ENCODE data around the gene BPIFB1.

BPIFB1 gene

GRCh38 chr20:33284937-33285336, 1.9 kb downstream of the BPIFB1 start:
- H3K9me3 ChIP-seq (ENCODE audit: control insufficient read depth, low read length): no peaks in the 10 kb centered on the region
- H3K4me1 ChIP-seq (ENCODE audit: control insufficient read depth, insufficient read depth, low read length): peaks cover 30% of the 10 kb centered on the region
- no peak overlapping the region for H3K9ac ChIP-seq (ENCODE audit: low read length)
- no peaks in the 10 kb centered on the region for H3K36me3 ChIP-seq (ENCODE audit: control insufficient read depth, insufficient read depth, low read length)
- no peaks in the 10 kb centered on the region for H3K27me3 ChIP-seq (ENCODE audit: control insufficient read depth, insufficient read depth, low read length)
- H3K4me3 ChIP-seq (ENCODE audit: low read length): no peak overlapping the region

DNA sequence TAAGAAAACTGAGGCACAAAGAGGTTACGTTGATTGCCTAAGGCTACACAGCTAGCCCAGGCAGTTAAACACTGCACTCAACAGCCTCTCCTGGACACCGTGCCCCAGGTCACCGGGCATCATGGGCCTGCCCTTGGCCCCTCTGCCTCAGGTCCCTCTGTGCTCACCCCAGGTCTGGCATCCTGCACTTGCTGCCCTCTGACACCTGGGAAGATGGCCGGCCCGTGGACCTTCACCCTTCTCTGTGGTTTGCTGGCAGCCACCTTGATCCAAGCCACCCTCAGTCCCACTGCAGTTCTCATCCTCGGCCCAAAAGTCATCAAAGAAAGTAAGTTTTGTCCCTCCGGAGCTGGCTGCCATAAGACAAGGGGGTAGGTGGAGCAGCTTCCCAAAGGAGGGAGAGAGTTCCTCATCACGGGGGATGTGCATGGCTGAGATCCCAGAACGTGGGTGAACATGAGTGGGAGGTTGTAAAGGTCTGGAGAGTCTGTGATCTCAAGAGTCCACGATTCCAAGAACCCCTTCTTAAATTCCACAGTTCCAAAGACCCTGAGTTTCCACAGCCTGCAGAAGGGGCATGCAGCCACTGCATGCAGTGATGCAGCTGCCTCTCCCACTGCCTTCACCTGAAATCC, 3.0 kb downstream of the BPIFB1 start:
- H3K9me3 ChIP-seq (ENCODE audit: control insufficient read depth, low read length): no peaks in the 10 kb centered on the region
- H3K4me1 ChIP-seq (ENCODE audit: control insufficient read depth, insufficient read depth, low read length): peaks cover 22% of the 10 kb centered on the region
- no peaks in the 10 kb centered on the region for H3K27me3 ChIP-seq (ENCODE audit: control insufficient read depth, insufficient read depth, low read length)

GRCh38 chr20:33287884-33288283, 4.9 kb downstream of the BPIFB1 start:
- no peak overlapping the region for H3K4me3 ChIP-seq (ENCODE audit: low read length)
- no peaks in the 10 kb centered on the region for H3K36me3 ChIP-seq (ENCODE audit: control insufficient read depth, insufficient read depth, low read length)
- no peaks in the 10 kb centered on the region for H3K9me3 ChIP-seq (ENCODE audit: control insufficient read depth, low read length)
- H3K4me1 ChIP-seq (ENCODE audit: control insufficient read depth, insufficient read depth, low read length): peaks cover 7% of the 10 kb centered on the region
- no peak overlapping the region for H3K9ac ChIP-seq (ENCODE audit: low read length)
- no peaks in the 10 kb centered on the region for H3K27me3 ChIP-seq (ENCODE audit: control insufficient read depth, insufficient read depth, low read length)

More for the DNA sequence above, 3.0 kb downstream of the BPIFB1 start:
- H3K36me3 ChIP-seq (ENCODE audit: control insufficient read depth, insufficient read depth, low read length): no peaks in the 10 kb centered on the region
- H3K4me3 ChIP-seq (ENCODE audit: low read length): no peak overlapping the region
- H3K9ac ChIP-seq (ENCODE audit: low read length): no peak overlapping the region

DNA sequence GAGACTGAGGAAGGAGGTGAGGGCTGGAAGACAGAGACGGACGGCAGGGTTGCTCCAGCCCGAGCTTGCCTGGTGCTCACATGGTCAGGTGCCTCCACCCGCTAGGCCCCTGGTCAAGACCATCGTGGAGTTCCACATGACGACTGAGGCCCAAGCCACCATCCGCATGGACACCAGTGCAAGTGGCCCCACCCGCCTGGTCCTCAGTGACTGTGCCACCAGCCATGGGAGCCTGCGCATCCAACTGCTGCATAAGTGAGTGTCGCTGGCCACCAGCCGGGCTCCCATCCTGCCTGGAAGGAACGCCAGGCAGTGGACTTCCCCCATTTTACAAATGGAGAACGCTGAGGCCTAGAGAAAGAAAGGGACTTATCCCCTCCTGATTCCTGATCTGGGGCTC, 7.8 kb downstream of the BPIFB1 start:
- no peaks in the 10 kb centered on the region for H3K36me3 ChIP-seq (ENCODE audit: control insufficient read depth, insufficient read depth, low read length)
- H3K4me1 ChIP-seq (ENCODE audit: control insufficient read depth, insufficient read depth, low read length): no peaks in the 10 kb centered on the region
- H3K27me3 ChIP-seq (ENCODE audit: control insufficient read depth, insufficient read depth, low read length): no peaks in the 10 kb centered on the region

DNA sequence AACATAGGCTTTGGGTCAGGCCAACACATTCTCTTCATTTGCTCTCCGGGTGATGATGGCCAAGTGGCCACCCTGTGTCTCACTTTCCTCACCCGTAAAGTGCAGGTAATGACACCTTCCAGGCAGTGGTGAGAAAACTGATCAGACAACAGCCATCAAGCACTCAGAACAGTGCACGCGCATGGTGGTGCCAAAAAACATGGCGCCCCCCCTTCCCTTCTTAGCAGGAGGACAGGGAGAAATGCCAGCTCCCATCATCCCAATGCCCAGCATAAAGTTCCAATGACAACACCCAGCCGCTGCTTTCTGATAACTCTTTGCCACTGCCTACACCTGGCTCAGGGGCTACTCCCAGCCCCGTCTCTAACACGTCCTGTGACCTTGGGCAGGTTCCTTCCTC, 8.4 kb downstream of the BPIFB1 start:
- Histone ChIP-seq H3K4me3 (ENCODE audit: low read length) (no peak overlapping the region), H3K27me3 (ENCODE audit: control insufficient read depth, insufficient read depth, low read length) (no peaks in the 10 kb centered on the region), H3K9me3 (ENCODE audit: control insufficient read depth, low read length) (no peaks in the 10 kb centered on the region), H3K4me1 (ENCODE audit: control insufficient read depth, insufficient read depth, low read length) (no peaks in the 10 kb centered on the region), H3K9ac (ENCODE audit: low read length) (no peak overlapping the region), H3K36me3 (ENCODE audit: control insufficient read depth, insufficient read depth, low read length) (no peaks in the 10 kb centered on the region)

More for the DNA sequence above, 7.8 kb downstream of the BPIFB1 start:
- H3K4me3 ChIP-seq (ENCODE audit: low read length): no peak overlapping the region
- H3K9ac ChIP-seq (ENCODE audit: low read length): no peak overlapping the region
- no peaks in the 10 kb centered on the region for H3K9me3 ChIP-seq (ENCODE audit: control insufficient read depth, low read length)

GRCh38 chr20:33291830-33292355, 8.9 kb downstream of the BPIFB1 start:
- H3K36me3 ChIP-seq (ENCODE audit: control insufficient read depth, insufficient read depth, low read length): no peaks in the 10 kb centered on the region
- H3K4me1 ChIP-seq (ENCODE audit: control insufficient read depth, insufficient read depth, low read length): no peaks in the 10 kb centered on the region
- H3K9me3 ChIP-seq (ENCODE audit: control insufficient read depth, low read length): no peaks in the 10 kb centered on the region
- H3K4me3 ChIP-seq (ENCODE audit: low read length): no peak overlapping the region
- H3K27me3 ChIP-seq (ENCODE audit: control insufficient read depth, insufficient read depth, low read length): no peaks in the 10 kb centered on the region
- no peak overlapping the region for H3K9ac ChIP-seq (ENCODE audit: low read length)

GRCh38 chr20:33296206-33296605, 13.2 kb downstream of the BPIFB1 start:
- Histone ChIP-seq H3K36me3 (ENCODE audit: control insufficient read depth, insufficient read depth, low read length) (no peaks in the 10 kb centered on the region), H3K4me1 (ENCODE audit: control insufficient read depth, insufficient read depth, low read length) (no peaks in the 10 kb centered on the region), H3K4me3 (ENCODE audit: low read length) (no peak overlapping the region), H3K9me3 (ENCODE audit: control insufficient read depth, low read length) (no peaks in the 10 kb centered on the region), H3K9ac (ENCODE audit: low read length) (no peak overlapping the region), H3K27me3 (ENCODE audit: control insufficient read depth, insufficient read depth, low read length) (no peaks in the 10 kb centered on the region)

- H3K4me1 ChIP-seq (ENCODE audit: control insufficient read depth, insufficient read depth, low read length): no peaks in the 10 kb centered on the region
- H3K36me3 ChIP-seq (ENCODE audit: control insufficient read depth, insufficient read depth, low read length): no peaks in the 10 kb centered on the region
- no peak overlapping the region for H3K9ac ChIP-seq (ENCODE audit: low read length)
- H3K9me3 ChIP-seq (ENCODE audit: control insufficient read depth, low read length): no peaks in the 10 kb centered on the region
- H3K4me3 ChIP-seq (ENCODE audit: low read length): no peak overlapping the region
- H3K27me3 ChIP-seq (ENCODE audit: control insufficient read depth, insufficient read depth, low read length): no peaks in the 10 kb centered on the region
Measured at GRCh38 chr20:33298391-33298790, 15.4 kb downstream of the BPIFB1 start.

DNA sequence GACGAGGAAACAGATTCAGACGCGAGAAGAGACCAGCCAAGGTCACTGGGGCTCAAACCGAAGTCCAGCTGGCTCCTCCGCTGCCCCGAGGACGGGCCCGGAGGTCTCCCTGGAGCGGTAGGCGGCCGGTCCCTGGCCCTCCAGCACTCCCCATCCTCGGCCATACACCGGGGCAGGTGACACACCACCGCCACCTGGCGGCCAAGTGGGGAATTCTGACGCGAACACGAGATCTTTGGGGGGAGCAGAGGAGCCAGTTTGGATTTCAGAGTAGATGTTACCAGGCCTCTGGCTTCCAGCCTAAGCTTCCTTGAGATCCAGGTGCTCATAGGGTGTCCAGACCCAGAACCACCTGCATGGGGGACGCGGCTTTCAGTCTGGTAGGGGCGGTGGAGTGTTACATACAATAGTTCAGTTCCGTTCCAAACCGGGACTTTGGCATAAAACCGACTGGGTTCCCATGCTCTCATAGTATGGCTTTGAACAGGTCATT, 16.1 kb downstream of the BPIFB1 start:
- Histone ChIP-seq H3K9me3 (ENCODE audit: control insufficient read depth, low read length) (no peaks in the 10 kb centered on the region), H3K27me3 (ENCODE audit: control insufficient read depth, insufficient read depth, low read length) (no peaks in the 10 kb centered on the region), H3K4me1 (ENCODE audit: control insufficient read depth, insufficient read depth, low read length) (no peaks in the 10 kb centered on the region), H3K4me3 (ENCODE audit: low read length) (no peak overlapping the region), H3K36me3 (ENCODE audit: control insufficient read depth, insufficient read depth, low read length) (no peaks in the 10 kb centered on the region), H3K9ac (ENCODE audit: low read length) (no peak overlapping the region)

DNA sequence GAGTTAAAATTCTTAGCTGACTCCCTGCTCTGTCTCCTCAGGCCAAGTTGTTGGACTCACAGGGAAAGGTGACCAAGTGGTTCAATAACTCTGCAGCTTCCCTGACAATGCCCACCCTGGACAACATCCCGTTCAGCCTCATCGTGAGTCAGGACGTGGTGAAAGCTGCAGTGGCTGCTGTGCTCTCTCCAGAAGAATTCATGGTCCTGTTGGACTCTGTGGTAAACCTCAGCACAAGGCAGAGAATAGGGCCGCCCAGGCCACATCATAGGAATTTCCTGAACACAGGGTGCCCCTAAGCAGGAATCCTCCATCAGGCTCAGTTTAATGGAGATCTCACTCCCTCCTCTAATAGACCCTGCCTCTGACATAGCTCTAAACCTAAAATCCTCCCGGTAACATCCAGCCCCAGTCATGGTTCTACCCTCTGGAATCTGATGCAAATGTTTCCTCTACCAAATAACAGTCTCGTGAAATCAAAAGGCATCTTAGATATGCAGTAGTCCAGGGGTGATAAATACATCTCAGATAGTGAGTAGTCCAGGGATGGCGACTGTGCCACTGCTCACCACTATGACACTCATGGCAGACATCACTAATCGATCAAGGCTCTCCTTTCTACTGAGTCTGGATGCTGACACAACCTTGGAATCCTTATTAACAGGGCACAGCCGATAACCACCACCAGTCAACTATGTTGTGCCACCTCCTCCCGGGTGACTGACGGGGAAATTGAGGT, 18.3 kb downstream of the BPIFB1 start:
- Histone ChIP-seq H3K9me3 (ENCODE audit: control insufficient read depth, low read length) (no peaks in the 10 kb centered on the region), H3K36me3 (ENCODE audit: control insufficient read depth, insufficient read depth, low read length) (no peaks in the 10 kb centered on the region), H3K9ac (ENCODE audit: low read length) (no peak overlapping the region), H3K4me3 (ENCODE audit: low read length) (no peak overlapping the region), H3K4me1 (ENCODE audit: control insufficient read depth, insufficient read depth, low read length) (no peaks in the 10 kb centered on the region), H3K27me3 (ENCODE audit: control insufficient read depth, insufficient read depth, low read length) (no peaks in the 10 kb centered on the region)

GRCh38 chr20:33303595-33303994, 20.6 kb downstream of the BPIFB1 start:
- Histone ChIP-seq H3K27me3 (ENCODE audit: control insufficient read depth, insufficient read depth, low read length) (no peaks in the 10 kb centered on the region), H3K9me3 (ENCODE audit: control insufficient read depth, low read length) (no peaks in the 10 kb centered on the region), H3K9ac (ENCODE audit: low read length) (no peak overlapping the region), H3K4me3 (ENCODE audit: low read length) (no peak overlapping the region), H3K4me1 (ENCODE audit: control insufficient read depth, insufficient read depth, low read length) (no peaks in the 10 kb centered on the region), H3K36me3 (ENCODE audit: control insufficient read depth, insufficient read depth, low read length) (no peaks in the 10 kb centered on the region)

GRCh38 chr20:33304046-33304445, 21.0 kb downstream of the BPIFB1 start:
- Histone ChIP-seq H3K9me3 (ENCODE audit: control insufficient read depth, low read length) (no peaks in the 10 kb centered on the region), H3K27me3 (ENCODE audit: control insufficient read depth, insufficient read depth, low read length) (no peaks in the 10 kb centered on the region), H3K4me3 (ENCODE audit: low read length) (no peak overlapping the region), H3K36me3 (ENCODE audit: control insufficient read depth, insufficient read depth, low read length) (no peaks in the 10 kb centered on the region), H3K4me1 (ENCODE audit: control insufficient read depth, insufficient read depth, low read length) (no peaks in the 10 kb centered on the region), H3K9ac (ENCODE audit: low read length) (no peak overlapping the region)

Data from mucosa of stomach (tissue), 1 donor.